Activated CD8-positive, alpha-beta memory T cell treated with anti-CD3 and anti-CD28 coated beads for 24 hours (primary cell): Measurements from ENCODE around the gene TANGO6.
"Not testable (repeated sequence)": the region's sequence is repeated elsewhere in the genome, so short reads cannot be mapped to it uniquely, and the experiment has no call there.

ENCODE experiments used
- DNase-seq: peaks from one replicate; pipeline ENCODE4 v3.0.0-alpha.2; 2020

The TANGO6 gene

DNA sequence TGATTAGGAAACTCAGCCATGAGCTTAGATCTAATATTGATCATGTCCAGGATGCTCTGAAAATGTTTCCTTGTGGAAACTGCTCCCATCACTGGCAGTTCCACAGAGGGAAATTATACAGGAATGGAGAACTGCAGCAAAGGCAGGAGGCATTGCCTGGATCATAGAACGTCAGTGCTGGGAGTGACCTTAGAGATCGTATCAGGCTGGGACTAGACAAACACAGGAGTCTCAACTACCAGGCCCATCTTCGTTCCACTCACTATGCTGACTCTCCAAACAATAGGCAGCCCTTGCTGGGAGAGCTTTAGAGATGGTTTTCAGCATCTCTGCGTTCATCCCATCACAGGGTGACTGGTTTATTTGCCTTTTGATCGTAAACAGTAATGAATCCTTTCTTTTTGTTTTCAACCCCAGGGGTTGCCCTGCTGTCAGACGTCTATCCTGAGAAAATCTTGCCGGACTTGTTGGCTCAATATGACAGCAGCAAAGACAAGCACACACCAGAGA, 130.3 kb downstream of the TANGO6 start:
- DNase-seq, result no peak

- no peak for DNase-seq
Measured at GRCh38 chr16:68978303-68978954, 135.1 kb downstream of the TANGO6 start.

GRCh38 chr16:68980695-68981315, 137.5 kb downstream of the TANGO6 start:
- no peak for DNase-seq

DNA sequence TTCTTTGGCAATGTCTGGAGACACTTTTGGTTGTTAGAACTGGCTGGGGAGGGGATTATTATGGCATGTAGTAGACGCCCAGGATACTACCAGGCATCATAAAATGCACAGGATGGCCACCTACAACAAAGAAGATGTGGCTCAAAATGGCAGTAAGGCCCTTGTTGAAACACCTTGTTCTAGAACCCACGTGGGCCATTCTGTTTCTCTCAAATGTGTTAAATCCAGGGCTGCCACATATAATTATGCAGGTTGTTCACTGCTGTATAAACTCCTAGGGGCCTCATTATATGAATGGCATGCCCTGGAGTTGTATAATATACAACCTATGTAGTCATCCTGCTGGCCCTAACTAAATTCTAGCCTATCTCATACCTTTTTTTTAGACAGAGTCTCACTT, 138.6 kb downstream of the TANGO6 start:
- DNase-seq, result no peak

DNA sequence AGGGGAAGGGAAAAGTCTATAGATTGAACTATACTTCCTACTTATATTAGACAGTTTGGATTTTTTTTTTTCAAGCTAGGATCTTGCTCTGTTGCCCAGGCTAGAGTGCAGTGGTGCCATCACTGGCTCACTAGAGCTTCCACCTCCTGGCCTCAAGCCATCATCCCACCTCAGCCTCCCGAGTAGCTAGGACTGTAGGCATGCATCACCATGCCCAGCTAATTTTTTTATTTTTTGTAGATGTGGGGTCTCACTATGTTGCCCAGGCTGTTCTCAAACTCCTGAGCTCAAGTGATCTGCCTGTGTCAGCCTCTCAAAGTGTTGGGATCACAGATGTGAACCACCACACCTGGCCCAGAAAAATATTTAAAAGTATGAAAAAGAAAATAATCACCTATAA, 141.1 kb downstream of the TANGO6 start:
- no peak for DNase-seq

GRCh38 chr16:68985268-68985667, 141.9 kb downstream of the TANGO6 start:
- no peak for DNase-seq

DNA sequence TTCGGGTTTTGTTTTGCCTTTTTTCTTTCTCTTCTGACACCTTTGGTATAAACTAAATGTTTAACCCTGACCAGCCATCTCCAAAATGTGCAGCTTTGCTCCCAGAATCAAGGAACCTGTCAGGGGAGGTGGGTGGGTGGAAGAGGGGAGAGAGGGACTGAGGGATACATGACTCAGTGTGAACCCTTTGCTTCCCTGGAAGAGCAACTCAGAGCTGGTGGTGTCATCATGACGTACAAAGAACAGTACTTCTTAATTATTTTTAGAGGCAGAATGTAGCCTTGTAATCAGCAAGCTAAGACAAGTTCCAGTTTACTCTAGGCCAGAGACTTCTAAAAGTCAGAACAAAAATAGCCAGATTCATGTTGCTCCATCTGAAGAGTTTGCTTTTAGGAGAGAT, 142.5 kb downstream of the TANGO6 start:
- DNase-seq, result no peak

DNA sequence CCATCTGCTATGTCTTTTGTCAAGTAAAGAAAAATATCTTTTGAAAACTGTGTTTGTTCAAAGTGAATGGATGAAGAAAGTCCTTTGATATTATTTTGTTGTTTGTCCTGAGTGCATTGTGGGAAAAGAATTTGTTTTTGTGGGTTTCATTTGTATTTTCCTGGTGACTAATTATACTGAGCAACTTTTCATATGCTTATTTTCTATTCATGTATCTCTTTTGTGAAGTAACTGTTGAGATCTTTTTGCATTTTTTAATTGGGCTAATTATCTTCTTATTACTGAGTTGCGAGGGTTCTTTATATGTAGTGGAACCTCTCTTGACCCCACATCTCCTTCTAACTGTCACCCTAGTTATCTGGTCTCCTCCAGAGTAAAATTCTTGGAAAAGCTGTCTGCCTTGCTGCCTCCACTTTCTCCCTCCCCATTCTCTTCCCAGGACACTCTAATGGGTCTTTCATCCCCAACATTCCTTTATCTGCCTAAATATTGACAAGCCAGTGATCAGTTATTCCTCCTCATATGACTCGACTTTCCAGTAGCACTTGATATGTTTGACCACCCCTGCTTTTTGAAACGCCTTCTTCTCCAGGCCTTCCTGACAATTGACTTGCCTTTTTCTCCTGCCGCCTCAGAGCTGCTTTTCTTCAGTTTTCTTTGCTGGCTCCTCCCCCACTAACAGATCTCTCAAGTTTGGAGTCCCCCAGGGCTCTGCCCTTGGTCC, 144.6 kb downstream of the TANGO6 start:
- DNase-seq, result no peak

GRCh38 chr16:68990172-68990845, 147.0 kb downstream of the TANGO6 start:
- DNase-seq, result not testable (repeated sequence)

- no peak for DNase-seq
Measured at GRCh38 chr16:68991075-68991474, 147.7 kb downstream of the TANGO6 start.

- DNase-seq, result no peak
Measured at GRCh38 chr16:68992521-68992920, 149.2 kb downstream of the TANGO6 start.

- no peak for DNase-seq
Measured at GRCh38 chr16:68993456-68993855, 150.1 kb downstream of the TANGO6 start.

DNA sequence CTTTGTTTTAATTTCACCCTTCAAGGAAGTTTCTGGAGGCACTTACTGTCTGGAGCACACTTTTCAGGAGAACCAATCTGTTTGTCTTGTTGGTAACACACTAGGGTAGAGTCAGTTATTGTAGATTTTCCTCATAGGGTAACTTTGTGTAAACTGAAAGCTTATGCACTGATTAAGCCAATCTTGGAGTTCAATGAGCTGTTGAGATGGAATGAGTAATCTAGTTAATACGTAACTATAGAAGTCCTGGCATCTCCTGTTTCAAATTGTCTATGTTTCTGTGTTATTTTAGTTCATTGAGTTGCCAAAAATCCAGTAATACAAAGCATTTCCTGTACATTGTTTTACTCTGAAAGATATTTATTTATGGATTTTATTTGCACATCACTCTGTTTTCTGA, 150.6 kb downstream of the TANGO6 start:
- no peak for DNase-seq

DNA sequence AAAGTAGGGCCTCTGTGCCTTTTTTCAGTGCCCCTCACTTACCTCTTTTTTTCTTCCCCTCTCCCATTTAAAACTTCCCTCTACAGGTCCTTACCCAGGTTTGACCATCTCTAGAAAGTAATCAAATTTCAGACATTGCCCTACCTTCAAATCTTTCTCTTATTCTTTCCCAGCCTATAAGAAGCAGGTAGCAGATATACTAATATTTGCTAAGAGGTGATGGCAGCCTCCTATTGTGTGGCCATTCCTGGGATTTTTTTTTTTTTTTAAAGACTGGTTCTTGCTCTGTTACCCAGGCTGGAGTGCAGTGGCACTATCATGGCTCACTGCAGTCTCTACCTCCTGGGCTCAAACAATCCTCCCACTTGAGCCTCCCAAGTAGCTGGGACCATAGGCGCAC, 151.0 kb downstream of the TANGO6 start:
- no peak for DNase-seq

GRCh38 chr16:68995011-68995504, 151.7 kb downstream of the TANGO6 start:
- no peak for DNase-seq

DNA sequence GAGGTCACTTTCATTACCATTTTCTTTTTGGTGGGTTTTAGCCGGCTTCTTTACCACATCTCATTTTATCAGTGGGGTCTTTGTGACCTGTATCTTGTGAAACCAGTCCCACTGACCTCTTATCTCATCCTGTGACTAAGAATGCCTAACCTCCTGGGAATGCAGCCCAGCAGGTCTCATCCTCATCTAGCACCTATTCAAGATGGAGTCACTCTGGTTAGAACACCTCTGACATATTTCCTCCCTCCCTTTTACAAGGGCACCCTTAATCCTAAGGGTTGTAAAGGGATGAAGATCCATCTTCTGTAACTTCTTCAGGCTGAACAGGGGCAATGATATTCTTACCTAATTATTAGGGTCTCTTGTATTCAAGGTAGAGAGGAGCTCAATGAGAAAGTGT, 154.2 kb downstream of the TANGO6 start:
- DNase-seq, result no peak

- DNase-seq, result no peak
Measured at GRCh38 chr16:68999114-68999513, 155.8 kb downstream of the TANGO6 start.

GRCh38 chr16:69003500-69003899, 160.2 kb downstream of the TANGO6 start:
- no peak for DNase-seq

GRCh38 chr16:69005641-69006355, 162.5 kb downstream of the TANGO6 start:
- no peak for DNase-seq

DNA sequence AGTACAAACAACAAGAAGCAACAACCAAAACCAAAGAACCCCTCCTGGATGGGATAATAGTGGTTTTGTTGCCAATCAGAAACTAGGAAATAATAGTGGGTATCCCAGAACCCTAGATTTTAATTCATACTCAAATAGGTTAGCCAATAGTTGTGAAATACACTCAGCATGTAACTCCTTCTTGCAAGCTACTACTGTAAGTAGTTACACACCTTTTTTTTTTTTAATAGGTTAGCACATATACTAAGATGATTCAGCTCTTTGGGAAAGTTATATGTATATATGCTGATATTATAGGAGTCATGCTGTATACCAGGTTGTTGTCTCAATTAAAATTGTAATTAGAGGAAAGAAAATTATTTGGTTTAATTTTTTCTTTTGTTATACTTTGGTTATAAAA, 169.6 kb downstream of the TANGO6 start:
- DNase-seq, result no peak

GRCh38 chr16:69013991-69014390, 170.7 kb downstream of the TANGO6 start:
- DNase-seq, result no peak

DNA sequence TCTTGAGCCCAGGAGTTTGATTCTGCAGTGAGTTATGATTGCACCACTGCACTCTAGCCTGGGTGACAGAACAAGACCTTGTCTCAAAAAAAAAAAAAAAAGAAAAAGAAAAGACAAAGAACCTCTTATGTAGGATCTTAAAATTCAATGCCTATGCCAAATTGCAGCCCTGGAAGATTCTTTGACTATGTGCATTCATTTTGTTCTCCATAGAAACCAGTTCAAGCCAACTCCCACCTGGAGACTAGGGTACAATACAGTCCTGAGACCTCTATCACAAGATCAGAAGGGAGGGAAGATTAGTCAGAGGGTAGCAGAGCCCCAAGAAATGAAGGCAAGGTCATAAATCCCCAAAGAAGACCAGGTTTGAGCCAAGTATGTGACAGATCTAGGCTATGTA, 171.5 kb downstream of the TANGO6 start:
- no peak for DNase-seq
